Astrocyte of the spinal cord (primary cell): ENCODE results near the gene HOXA6.

Experiments used
- DNase-seq: peaks from one replicate; pipeline ENCODE4 v3.0.0; 2011; ENCODE audit warnings: low read depth, low spot score
- H3K4me3 ChIP-seq: 2 replicates; pipeline ENCODE4 v1.5.1; 2011; ENCODE audit warnings: low read depth, mild to moderate bottlenecking, low read length, moderate library complexity
- in situ Hi-C: cut with HindIII; loops from 2 replicates; pipeline ENCODE4 v1.10.0; 2017; ENCODE audit warnings: low sequenced_read_pairs
- TF ChIP-seq, protein P1 (sequence below): IDR thresholded peaks from 2 replicates; pipeline ENCODE4 v1.5.1; 2012; ENCODE audit warnings: low read depth, mild to moderate bottlenecking, low read length, inconsistent platforms

HOXA6 gene

DNA sequence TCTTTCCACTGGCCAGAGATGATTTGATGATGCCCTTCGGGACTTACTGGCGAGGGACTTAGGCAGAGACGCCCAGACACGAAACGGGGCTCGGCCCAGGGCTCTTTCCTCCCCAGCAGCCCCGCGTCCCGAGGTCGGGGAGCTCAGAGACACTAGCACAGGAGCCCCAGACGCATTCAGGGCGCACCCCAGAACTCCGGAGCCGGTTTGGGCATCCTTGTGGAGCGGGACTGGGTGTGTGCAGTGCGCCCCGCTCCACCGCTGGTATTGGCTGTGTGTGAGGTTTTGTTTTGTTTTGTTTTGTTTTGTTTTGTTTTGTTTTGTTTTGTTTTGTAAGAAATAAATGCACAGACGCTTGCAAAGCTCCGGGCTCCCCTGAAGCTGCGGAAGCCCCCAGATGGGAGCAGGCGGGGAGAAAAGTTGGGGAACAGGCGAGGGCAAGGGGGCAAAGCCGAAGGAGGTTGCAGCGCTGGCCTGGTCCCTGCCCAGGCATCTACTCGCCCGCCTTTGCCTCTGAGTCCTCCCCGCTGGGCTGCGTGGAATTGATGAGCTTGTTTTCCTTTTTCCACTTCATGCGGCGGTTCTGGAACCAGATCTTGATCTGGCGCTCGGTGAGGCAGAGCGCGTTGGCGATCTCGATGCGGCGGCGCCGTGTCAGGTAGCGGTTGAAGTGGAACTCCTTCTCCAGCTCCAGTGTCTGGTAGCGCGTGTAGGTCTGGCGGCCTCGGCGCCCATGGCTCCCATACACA, 2.2 kb downstream of the HOXA6 start:
- TF ChIP-seq, protein P1, sequence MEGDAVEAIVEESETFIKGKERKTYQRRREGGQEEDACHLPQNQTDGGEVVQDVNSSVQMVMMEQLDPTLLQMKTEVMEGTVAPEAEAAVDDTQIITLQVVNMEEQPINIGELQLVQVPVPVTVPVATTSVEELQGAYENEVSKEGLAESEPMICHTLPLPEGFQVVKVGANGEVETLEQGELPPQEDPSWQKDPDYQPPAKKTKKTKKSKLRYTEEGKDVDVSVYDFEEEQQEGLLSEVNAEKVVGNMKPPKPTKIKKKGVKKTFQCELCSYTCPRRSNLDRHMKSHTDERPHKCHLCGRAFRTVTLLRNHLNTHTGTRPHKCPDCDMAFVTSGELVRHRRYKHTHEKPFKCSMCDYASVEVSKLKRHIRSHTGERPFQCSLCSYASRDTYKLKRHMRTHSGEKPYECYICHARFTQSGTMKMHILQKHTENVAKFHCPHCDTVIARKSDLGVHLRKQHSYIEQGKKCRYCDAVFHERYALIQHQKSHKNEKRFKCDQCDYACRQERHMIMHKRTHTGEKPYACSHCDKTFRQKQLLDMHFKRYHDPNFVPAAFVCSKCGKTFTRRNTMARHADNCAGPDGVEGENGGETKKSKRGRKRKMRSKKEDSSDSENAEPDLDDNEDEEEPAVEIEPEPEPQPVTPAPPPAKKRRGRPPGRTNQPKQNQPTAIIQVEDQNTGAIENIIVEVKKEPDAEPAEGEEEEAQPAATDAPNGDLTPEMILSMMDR = no peak
- in situ Hi-C loops = no loop called here
- peak overlapping the region; percentile 69 for H3K4me3 ChIP-seq
- no peak for DNase-seq

DNA sequence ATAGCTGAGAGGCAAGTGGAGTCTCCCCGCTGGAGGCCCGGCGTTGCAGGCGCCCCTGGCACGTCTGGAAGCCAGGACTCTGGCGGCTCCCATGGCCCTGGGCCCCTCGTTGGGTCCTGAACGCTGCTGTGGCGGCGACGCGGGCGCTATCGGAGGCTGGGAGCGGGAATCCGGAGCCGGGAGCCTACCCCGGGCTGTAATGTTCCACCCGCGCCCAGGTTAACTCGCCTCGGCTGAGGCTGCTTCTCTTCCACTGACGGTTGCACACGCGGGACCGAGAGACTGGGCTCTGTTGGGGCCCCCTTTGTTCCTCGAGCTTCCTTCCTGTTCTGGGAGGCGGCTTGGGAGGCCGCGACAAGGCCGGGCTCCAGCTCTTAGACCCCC, 2.8 kb downstream of the HOXA6 start:
- no peak for DNase-seq
- in situ Hi-C loops = no loop called here
- TF ChIP-seq, protein P1 = no peak
- peak overlapping the region; percentile 69 for H3K4me3 ChIP-seq

DNA sequence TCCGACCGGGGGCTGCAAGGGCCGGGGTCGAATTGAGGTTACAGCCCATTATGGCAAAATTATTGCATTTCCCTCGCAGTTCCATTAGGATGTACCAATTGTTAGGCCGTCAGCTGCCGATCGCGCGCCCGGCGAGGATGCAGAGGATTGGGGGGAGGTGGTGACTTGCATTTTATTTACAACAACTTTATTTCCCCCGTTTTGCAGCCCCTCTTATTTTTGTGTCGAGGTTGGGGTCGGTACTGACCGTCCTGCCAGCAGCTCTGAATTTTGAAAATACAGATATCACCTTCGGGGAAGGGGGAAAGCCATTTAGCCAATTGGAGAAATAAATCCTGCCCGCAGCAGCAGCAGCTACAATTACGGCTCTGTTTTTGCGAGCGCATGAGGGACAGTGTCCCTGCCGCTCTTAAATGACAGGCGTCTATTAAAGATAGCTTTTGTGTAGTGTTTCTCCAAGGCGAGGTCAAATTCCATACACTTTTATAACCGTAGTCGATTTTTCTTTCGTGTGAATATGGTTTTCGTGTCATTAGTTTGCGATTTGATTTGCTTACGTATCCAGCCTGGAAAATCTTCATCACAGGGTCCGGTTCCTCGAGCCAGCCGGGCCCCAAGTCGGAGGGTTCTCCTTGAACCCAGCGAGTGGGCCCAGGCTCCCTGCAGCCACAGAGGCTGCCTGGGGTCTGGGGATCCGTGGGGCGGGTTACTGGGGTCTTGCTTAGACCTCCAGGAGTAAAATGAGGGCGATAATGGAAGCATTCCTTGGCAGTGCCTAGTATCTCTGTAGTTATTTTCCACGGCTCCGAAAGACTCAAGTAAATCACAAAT, 3.4 kb downstream of the HOXA6 start:
- TF ChIP-seq, protein P1 = no peak
- in situ Hi-C loops = no loop called here
- peak overlapping the region; percentile 69 for H3K4me3 ChIP-seq

DNA sequence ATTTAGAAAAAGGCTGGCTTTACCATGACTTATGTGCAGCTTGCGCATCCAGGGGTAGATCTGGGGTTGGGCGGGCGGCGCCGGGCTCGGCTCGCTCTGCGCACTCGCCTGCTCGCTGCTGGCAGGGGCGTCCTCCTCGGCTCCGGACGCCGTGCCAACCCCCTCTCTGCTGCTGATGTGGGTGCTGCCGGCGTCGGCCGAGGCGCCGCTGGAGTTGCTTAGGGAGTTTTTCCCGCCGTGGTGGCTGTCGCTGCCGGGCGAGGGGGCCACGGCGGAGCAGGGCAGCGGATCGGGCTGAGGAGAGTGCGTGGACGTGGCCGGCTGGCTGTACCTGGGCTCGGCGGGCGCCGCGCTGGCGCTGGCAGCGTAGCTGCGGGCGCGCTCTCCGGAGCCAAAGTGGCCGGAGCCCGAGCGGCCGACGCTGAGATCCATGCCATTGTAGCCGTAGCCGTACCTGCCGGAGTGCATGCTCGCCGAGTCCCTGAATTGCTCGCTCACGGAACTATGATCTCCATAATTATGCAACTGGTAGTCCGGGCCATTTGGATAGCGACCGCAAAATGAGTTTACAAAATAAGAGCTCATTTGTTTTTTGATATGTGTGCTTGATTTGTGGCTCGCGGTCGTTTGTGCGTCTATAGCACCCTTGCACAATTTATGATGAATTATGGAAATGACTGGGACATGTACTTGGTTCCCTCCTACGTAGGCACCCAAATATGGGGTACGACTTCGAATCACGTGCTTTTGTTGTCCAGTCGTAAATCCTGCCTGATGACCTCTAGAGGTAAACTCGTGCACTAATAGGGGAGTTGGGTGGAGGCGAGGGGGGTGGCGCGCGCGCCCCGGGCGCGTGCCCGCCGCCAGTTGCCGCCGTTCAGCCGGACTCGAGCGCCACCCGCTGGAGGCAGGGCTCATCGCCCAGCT, 4.3 kb downstream of the HOXA6 start, which contains the start of gene HOXA5:
Gene HOXA5, minus strand, starts transcription at position 659 of the 927 bp plus-strand sequence. Its CDS starts 74 bp downstream, at position 585.
- TF ChIP-seq, protein P1 = peak; percentile 83
- DNase-seq = peak; percentile 99
- in situ Hi-C loops = no loop called here
- peak within 1 kb of the TSS; percentile 69 for H3K4me3 ChIP-seq

More for the DNA sequence above, 3.4 kb downstream of the HOXA6 start:
- DNase-seq = peak; percentile 74

DNA sequence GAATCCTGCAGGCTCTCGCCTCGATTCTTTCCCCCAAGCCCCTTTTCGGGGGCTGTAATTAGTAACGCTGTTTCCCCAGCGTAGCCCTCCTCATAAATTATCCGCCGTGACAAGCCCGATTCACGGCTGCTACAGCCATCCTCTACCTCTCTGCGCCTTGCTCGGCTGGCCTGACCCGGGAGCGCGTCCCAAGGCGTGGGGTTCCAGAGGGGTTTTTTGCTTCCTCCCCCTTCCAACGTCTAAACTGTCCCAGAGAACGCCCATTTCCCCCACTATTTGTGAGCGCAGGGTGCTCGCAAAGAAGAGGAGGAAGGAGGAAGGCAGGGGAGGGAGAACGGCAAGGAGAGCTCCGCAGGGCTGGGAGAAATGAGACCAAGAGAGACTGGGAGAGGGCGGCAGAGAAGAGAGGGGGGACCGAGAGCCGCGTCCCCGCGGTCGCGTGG, 5.0 kb downstream of the HOXA6 start:
- no peak for DNase-seq
- in situ Hi-C loops = no loop called here
- TF ChIP-seq, protein P1 = no peak
- H3K4me3 ChIP-seq = peak overlapping the region; percentile 65

DNA sequence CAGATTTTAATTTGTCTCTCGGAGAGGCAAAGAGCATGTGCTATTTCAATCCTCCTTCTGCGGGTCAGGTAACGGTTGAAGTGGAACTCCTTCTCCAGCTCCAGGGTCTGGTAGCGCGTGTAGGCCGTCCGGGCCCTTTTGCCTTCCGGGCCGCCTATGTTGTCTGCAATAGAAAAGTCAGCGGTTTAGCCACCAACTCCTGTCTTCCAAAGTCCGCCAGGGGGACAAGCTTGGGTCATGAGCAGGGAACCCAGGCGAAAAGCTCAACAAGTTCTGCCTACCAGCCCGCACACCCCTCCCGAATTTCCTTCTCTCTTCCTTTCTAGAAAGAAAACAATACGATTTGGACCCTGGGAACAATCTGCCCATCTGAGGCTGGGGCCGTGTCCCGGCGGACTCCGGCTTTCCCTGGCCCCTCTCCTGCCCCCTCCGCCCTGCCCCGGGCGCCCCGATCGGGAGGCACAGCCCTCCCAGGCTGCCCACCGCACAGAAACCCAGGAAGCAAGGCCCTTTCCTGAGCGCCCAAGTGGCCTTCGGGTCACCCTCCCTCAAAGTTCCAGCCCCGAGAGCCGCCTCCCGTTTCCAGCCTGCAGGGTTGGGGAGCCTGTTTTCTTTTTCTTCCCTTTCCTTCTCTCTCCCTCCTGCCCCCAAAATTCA, 5.5 kb downstream of the HOXA6 start:
- no peak for DNase-seq
- peak overlapping the region; percentile 65 for H3K4me3 ChIP-seq
- in situ Hi-C loops = no loop called here
- TF ChIP-seq, protein P1 = peak; percentile 15
